A172 (cell line): ENCODE measurements around the gene LILRB3. TPM values are rescaled to one million over a fixed set of nuclear protein-coding genes. Genes with fewer than 3 reads are reported as not detected.
"Not testable (repeated sequence)": the region's sequence is repeated elsewhere in the genome, so short reads cannot be mapped to it uniquely, and the experiment has no call there.

Experiments
- DNase-seq: peaks from one replicate; pipeline ENCODE4 v3.0.0-alpha.2; 2015; ENCODE audit warnings: low spot score
- total RNA-seq: library from RNA; depleted of rRNA; stranded (reverse); fragments of >200 nt; shearing (Covaris generic); gene quantifications from 2 replicates; pipeline ENCODE4 v1.2.3, GENCODE V29; 2014

Gene LILRB3
- total RNA-seq, 1 experiment from 2014 or later, result not detected

DNA sequence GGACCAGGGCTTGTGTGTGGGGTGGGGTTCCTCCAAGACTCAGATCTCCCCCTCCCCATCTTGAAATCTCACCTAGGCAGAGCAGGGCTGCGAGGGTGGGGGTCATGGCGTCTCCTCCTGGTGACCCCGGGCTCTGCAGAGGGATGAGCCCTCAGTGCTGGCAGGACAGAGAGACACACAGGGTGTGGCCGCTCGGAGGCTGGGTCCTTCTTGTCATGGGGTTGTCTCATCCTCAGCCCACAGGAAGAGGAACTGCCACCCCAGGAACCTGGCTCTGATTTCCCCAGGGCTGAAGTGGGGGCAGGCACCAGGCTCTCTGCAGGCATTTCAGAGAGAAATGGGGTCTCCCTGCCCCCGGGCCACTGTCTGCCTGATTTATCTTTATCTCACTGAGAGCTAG lies 19.8 kb upstream of the LILRB3 start, which contains the start of gene LILRA6:
TSS of gene LILRA6 (minus strand) at position 145 of the 400 bp plus-strand sequence.
- not testable (repeated sequence) for DNase-seq

DNA sequence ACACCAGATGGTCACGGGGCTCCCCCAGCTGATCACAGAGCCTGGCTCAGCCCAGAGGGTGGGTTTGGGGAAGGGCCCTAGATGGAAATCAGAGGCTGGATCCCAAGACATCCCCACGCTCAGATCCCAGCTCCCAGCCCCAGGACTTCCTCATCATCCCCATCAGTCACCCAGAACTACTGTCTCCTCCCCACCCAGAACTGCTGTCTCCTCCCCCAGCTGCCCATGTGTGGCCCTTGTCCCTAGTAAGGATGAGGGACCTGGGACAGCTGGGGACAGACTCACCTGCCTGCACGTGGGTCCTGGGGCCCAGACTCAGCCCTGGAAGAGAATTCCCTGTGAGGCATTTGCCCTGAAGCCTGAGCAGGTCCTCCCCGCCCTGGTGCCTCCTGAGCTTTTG lies 19.4 kb upstream of the LILRB3 start:
- not testable (repeated sequence) for DNase-seq

DNA sequence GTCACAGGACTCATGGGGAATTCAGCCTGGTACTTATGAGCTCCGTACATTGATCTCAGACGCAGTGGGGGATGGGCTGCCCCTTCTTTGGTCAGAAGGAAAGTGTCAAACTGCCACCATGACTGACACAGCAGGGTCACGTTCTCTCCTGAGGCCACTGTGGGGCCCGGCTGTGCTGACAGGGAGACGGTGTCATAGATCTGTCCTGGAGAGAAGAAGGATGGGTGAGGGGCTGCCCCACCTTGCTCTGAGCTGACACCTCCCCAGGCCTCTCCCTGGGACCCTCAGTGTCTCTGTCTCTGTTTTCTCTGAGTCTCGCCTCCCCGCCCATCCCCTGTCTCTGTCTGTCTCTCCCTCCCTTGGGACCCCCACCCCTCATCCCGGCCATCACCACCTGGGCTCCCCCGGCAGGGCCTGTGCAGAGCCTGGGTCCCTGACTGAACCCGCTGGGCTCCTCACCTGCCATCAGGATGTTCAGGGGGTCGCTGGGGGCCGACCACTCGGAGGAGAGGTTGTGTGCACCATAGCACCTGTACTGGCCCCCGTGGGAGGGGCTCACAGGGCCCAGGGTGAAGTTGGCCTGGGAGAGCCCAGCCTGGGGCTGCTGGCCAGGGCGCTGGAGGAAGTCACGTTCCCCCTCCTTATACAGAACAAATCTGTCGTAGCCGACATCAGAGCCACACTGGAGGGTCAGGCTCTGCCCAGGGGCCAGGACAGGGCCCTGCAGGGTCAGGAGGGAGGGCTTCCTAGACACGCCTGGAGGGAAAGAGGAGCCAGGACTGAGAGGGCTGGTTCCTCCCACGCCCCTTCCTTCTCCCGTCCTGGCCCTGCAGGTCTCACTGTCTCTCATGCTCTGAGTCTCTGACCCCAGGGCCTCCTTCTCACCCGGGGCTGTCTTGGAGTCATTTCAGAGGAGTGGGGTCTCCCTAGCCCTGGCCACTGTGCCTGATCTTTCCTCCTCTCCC lies 17.8 kb upstream of the LILRB3 start:
- not testable (repeated sequence) for DNase-seq

DNA sequence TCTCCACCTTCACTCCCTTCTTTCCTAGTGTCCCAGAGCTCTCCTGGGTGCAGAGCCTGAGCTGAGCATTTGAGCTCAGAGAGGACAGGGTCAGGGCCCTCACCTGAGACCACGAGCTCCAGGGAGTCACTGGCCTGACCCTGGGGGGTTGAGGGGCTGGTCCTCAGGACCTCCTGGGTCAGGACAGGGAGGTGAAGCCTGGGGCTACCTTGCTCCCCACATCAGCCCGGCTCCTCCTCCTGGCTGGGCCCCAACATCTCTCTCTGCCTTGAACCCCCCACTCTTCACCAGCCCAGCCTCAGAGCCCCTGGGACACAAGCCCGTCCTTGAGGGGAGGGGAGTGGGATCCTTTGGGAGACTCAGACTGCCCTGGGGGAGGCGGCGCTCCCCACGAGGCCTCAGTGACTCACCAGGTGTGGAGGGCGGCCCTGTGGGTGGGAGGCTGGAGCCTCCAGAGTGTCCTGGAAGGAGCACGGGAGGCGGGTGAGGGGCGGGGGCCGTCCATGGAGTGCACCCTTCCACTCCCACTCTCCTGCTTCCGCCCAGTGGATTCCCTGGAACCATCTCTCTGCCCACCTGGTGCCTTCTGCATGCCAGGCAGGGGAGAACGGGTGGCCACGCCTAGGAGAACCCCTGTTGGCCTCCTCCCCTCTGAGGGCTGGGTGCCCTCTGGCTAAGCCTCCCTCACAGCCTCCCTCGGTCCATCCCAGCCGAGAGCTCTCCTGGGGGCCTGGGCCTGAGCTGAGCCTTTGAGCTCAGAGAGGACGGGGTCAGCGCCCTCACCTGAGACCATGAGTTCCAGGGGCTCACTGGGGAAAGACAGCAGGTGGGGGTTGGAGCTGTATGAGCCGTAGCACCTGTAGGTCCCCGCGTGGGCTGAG lies 16.9 kb upstream of the LILRB3 start:
- DNase-seq, result not testable (repeated sequence)

DNA sequence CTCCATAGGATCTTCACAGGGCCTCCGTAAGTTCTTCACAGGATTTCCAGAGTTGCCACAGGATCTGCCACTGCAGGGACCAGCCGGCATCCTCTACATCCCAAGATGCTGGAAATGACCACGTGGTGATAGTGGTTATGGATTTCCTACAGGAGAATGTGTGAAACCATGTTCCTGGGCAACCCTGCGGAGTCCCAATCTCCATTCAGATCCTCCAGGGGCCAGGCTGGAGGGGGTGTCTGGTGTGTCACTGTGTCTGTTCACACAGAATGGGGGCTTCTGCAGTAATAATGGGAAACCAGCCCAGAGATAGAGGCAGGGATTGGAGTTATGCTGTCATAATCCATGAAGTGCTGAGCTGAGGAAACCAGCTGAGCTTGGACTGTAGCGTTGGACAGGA lies 11.1 kb upstream of the LILRB3 start:
- DNase-seq, result no peak

DNA sequence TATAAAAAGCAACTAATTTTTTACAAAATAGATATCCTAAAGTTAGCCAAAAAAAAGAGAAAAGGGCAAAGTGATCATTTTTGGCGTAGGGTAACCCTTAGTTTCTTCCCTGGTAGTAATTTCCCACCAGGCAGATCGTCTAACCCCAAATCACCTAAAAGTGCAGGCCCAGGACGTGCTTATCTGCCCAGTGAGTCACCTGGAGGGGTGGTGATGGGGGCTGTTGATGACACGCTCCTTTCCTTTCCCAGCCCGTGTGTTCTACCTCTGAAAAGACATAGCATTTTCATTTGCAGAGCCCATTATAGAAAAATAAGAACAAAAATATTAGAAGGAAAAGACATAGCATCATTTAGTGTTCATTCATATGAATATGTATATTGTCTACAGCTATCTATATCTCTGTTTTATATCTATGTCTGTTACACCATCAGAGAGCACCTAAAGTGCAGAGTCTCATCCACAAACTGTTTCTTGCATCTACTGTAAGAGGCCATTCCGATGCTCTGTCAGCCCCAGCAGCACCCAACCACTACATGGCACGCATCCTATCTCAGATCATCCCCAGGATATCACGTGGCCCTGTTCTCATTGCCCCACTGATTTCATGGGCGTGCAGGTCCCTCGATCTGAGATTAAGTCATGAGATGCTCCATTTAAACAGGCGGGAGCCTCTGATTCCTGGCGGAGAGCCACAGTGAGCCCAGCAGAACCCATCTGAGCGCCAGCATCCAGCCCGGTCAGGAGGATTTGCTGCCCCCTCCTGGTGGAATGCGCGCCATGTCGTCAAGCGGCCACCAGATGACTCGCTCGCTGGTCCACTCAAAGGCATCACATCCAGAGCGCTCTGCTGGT lies 8.5 kb upstream of the LILRB3 start:
- peak; percentile 93 for DNase-seq

DNA sequence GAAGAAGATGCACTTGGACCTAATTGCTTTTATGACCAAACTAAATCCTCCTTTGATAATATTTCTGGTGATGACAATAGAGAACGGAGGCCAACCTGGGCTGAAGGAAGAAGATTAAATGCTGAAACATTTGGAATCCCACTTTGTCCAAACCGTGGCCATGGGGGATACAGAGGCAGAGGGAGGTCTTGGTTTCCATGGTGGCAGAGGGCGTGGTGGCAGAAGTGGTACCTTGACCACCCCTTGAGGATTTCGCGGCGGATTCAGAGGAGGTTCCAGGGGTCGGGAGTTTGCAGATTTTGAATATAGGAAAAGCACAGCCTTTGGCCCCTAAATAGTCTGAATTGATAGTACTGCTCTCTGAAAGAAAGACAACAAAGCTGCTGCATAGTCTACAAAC lies 7.2 kb upstream of the LILRB3 start:
- no peak for DNase-seq

DNA sequence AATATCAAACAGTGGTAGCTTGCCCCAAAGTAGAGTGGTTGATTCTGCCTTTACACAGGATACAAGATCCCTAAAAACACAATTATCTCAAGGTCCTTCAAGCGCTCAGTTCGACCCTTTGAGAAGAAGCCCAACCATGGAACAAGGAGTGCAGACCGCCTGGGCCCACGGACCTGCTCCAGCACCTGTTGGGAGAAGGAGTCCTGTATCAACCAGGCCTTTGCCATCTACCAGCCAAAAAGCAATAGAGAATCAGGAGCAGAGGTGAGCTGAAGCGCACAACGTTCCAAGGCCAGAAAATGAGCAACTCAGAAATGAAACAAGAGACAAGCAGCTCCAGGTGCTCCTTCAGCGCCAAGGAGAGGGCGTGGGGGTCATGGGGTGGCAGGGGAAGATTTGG lies 6.3 kb upstream of the LILRB3 start:
- no peak for DNase-seq

DNA sequence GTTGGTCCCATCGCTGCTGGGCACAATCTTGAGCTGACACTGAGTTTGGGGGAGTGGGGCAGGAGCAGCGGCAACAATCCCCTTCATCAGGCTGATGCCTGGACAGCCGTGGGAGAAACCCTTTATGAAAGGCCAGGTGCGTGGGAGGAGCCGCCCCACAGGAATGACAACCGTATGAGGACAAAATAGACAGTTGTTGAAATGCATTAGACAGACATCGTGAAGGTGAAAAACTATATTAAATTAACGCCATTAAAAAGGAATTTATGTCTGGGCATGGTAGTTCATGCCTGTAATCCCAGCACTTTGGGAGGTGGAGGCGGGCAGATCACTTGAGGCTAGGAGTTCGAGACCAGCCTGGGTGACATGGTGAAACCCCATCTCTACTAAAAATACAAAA lies 1.8 kb upstream of the LILRB3 start:
- not testable (repeated sequence) for DNase-seq

DNA sequence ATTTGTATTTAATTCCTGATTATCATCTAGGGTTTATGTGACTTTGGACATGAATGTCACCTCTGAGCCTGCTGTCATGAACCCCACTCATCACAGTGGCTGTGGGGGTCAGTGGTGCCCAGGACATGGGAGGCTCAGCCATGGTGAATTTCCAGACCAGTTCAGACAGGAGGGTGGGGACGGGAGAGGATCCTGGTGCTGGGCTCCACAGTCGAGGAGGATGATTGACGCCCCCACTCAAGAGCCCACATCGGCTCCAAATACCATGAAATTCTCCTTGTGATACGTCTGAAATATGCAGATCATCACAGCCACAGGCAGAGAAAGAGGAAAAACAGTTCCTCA lies 1.1 kb upstream of the LILRB3 start:
- not testable (repeated sequence) for DNase-seq

DNA sequence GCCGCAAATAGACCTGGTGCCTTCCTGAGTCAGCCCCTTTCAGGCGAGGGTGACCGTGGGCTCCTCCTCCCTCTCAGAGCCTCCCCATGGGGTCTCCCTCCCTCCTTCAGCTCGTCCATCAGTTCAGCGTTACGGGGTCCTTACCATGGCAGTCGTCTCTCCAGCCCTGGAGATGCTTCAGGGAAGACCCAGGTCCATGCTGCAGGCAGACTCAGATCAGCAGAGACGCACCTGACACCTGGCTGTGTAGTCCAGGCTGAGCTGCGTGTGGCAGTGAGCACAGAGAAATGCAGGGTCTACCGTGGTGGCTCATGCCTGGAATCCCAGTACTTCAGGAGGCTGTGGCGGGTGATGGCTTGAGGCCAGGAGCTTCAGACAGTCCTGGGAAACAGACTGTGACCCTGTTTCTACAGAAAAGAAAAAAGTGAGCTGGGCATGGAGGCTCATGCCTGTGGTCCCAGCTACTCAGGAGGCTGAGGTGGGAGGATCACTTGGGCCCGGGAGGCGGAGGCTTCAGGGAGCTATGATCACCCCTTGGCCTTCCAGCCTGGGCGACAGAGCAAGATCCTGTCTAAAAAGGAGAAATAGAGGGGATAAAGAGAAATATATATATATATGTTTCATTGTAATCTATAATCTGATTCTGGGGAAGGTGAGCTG lies 600 bp upstream of the LILRB3 start:
- DNase-seq, result not testable (repeated sequence)

DNA sequence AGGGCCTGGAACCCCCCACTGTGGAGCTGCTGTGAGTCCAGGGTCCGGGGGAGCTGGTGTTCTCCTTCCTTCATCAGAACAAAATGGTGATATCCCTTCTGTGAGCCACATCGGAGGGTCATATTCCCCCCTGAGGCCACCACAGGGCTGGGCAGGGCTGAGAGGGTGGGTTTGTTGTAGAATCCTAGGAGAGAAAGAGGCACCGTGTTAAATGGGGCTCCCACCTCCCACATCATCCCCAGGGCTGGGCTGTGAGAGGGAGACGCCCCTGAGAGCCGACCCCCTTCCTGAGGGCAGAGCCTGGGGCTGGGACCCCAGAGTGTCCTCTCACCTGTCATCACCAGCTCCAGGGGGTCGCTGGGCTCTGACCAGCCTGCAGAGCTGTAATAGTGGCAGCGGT lies 860 bp downstream of the LILRB3 start:
- not testable (repeated sequence) for DNase-seq

DNA sequence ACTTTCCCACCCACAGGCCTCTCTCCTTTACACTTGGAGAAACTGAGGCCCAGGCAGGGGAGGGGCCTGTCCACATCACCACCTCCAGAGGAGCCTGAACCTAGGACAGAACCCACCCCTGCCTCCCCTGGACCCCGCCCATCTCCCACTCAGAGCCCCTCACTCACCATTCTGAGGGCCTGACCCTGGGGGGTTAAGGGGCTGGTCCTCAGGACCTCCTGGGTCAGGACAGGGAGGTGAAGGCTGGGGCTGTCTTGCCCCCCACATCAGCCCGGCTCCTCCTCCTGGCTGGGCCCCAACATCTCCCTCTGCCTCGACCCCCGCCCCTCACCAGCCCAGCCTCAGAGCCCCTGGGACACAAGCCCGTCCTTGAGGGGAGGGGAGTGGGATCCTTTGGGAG lies 3.1 kb downstream of the LILRB3 start:
- DNase-seq, result not testable (repeated sequence)

DNA sequence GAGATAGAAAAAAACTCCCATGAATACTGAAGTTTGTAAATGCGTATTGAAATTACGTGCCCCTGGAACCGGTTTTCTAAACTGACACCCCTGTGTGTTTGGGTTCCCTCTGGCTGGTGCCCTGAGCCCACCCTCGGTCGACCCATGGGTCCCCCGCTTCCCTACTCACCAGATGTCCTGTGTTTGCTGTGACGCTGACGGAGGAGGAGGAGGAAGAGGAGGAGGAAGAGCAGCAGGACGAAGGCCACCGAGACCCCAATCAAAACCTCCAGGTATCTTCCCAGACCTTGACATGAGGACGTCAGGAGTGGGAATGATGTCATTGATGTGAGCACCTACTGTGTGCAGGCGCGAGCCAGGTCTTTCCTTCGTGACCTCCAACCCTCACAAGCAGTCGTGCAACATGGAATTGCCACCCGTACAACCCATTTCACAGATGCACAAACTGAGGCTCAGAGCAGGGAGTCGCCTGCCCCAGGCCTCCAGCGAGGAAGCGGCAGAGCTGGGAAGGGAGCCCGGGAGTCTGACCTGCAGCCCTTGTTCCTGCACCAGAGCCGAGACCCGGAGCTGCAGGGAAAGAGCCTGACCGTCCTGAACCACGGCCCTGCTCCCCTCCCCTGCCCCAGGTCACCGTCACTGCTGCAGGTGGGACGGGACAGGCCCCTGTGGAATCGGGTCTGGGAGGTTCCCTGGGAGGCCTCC lies 3.7 kb downstream of the LILRB3 start:
- no peak for DNase-seq

DNA sequence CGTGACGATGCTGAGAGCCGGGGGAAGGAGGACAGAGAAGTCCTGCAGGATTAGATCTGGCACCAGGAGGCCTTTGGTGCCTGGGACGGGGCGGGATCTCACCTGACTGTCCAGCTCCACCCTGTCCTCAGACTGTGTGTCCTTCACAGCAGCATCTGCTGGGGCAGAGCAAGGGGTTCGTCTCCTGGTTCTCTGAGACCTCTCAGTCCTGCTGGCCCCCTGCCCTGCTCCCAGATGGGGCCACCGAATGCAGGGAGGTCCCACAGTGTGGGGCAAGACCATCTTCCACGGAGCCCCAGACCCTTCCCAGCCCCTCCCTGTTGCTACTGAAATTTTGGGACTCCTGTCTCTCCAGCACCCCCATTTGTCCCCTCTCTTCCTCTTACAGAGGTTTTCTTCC lies 4.5 kb downstream of the LILRB3 start:
- no peak for DNase-seq

DNA sequence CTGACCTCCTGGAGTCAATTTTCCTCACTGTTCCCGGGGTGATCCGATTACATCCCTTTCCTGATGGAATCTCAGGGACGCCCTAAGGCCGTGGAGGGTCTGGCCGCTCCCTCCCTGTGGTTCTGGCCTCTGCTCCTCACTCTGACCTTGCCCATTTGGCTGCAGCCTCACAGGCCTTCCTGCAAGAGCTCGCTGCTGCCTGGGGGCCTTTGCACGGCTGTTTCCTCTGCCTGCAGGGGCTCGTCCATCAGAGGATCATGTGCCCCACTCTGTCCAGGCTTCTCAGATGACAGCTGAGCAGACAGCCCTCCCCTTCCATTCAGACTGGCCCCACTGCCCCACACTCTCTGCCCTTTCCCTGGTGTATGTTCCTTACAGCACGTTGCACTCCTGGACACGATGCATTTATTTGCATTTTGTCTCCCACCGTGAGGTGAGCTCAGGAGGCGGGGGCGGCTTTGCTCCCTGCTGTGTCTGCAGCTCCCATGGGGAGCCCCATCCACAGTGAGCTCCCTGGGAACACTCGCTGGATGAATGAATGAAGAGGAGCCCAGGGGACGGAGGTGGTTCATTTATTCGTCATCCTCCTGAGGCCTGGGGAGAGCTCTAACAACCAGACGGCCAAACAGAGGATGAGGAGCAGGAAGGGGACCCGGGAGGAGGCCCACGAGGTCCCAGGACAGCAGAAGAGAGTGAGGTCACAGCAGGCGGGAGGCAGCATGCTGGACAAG lies 5.1 kb downstream of the LILRB3 start:
- DNase-seq, result not testable (repeated sequence)

DNA sequence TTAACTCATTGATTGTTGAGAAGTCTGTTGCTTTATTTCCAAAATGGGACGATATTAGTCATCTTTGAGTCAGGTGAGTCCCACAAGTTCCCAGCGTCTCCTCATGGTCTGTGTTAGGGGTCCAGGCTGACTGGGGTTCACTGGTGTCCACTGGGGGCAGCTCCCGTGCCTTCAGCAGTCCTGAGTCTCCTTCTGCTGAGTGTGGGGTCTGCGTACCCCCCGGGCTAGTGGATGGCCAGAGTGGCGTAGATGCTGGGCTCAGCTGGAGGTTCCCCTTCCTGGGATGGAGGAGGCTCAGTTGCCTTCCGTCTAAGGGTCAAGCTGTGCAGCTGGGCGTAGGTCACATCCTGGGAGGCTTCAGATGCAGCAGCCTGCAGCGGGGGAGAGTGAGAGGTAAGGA lies 5.9 kb downstream of the LILRB3 start:
- DNase-seq, result no peak

DNA sequence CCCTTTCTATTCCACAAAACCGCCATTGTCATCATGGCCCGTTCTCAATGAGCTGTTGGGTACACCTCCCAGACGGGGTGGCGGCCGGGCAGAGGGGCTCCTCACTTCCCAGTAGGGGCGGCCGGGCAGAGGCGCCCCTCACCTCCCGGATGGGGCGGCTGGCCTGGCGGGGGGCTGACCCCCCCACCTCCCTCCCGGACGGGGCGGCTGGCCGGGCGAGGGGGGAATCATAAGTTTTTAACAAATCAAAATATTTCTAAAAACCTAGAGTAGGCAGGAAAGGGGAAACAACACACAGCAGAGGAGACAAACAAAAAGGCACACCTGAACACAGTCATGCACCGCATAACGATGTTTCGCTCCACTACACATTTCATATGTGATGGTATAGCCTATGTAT lies 8.1 kb downstream of the LILRB3 start:
- not testable (repeated sequence) for DNase-seq

DNA sequence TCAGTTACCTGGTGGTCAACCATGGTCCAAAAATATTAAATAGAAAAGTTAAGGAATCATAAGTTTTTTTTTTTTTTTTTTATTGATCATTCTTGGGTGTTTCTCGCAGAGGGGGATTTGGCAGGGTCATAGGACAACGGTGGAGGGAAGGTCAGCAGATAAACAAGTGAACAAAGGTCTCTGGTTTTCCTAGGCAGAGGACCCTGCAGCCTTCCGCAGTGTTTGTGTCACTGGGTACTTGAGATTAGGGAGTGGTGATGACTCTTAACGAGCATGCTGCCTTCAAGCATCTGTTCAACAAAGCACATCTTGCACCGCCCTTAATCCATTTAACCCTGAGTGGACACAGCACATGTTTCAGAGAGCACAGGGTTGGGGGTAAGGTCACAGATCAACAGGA lies 8.6 kb downstream of the LILRB3 start:
- not testable (repeated sequence) for DNase-seq

DNA sequence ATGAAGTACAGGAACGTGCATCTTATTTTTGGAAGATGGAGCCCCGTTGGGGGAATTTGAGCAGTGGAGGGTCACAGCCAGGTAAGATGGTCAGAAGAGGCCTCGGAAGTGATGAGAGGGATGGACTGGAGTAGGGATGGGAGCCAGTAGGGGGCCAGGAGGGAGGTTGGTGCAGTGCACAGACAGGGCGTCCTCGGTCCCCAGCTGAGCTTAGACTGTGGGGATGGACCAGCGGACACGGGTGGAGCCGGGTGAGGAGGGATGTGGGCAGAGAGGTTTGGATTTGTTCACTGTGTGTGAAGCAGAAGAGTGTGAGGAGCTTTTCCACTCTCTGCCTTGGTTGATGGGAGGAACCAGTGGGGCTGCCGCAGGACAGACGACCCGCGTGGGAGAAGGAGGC lies 11.6 kb downstream of the LILRB3 start:
- DNase-seq, result no peak
